GM19035 (cell line): ENCODE data around the gene GABARAPL2.
"Not testable (repeated sequence)": the region's sequence is repeated elsewhere in the genome, so short reads cannot be mapped to it uniquely, and the experiment has no call there.

Experiments used
- ATAC-seq: cut with Tn5 transposase; IDR thresholded peaks from one replicate; pipeline ENCODE4 v1.9.1; 2021; ENCODE audit not compliant: unreplicated experiment

The GABARAPL2 gene

DNA sequence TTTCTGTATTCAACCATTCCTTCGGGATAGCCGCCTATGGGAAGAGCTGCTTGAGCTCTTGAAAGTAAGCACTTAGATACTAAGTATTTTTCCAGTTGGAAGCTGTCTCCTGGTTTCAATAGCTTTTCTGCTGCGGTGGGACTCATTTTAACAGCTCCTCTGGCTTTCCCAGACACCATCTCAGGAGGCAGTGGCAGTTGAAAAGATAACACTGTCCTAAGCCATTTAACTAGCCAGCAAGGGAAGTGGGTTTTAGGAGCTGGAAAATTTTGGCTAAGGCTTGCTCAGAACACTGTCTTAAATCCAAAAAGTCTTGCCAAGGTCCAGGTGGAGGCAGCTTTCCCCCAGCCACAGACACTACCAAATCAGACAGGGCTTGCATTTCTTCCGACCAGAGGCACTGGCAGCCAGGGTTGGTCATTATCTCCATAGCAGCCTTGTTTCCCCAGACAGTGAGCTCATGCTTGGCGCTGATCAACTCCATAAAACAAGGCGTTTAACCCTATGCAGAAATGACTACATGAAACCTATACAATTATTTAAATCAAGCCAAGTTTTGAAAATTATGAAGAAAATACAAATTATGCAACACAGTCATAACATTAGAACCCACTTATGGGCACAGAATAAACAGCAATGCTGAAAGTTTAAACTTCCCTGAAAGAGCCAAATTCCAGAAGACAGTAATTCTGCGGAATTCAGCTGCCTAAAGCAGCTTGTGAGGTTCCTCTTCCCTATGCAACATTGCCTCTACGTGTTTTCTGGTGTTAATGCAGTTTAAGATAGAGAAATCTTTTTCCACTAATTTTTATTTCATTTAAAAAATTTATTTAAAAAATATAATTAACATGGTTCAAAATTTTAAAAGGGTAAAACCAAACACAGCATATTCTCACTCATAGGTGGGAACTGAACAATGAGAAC, 25.0 kb downstream of the GABARAPL2 start:
- no peak for ATAC-seq

DNA sequence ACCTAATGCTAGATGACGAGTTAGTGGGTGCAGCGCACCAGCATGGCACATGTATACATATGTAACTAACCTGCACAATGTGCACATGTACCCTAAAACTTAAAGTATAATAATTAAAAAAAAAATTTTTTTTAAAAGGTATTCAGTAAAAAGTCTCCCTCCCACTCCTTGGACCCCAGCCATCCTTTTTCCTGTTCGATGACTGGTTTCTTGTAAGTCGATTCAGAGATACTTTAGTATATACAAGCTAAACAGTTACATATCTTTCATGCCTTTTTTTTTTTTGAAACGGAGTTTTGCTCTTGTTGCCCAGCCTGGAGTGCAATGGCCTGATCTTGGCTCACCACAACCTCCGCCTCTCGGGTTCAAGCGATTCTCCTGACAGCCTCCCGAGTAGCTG, 25.7 kb downstream of the GABARAPL2 start:
- ATAC-seq: not testable (repeated sequence)

DNA sequence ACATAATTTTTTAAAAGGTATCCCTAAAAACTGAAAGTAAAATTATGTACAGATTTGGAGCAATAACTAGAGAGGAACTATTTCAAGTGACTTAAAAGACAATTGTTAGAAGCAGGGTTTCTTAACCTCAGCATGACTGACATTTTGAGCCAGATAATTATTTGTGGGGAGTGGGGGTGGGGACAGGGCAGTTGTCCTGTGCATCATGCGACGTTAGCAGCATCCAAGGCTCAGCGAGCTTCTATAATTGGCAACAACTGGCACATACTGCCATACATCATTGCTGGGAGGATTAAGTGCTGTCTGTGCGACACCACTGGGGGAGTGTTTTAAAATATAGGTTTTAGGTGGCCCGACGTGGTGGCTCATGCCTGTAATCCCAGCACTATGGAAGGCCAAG, 27.1 kb downstream of the GABARAPL2 start:
- no peak for ATAC-seq

DNA sequence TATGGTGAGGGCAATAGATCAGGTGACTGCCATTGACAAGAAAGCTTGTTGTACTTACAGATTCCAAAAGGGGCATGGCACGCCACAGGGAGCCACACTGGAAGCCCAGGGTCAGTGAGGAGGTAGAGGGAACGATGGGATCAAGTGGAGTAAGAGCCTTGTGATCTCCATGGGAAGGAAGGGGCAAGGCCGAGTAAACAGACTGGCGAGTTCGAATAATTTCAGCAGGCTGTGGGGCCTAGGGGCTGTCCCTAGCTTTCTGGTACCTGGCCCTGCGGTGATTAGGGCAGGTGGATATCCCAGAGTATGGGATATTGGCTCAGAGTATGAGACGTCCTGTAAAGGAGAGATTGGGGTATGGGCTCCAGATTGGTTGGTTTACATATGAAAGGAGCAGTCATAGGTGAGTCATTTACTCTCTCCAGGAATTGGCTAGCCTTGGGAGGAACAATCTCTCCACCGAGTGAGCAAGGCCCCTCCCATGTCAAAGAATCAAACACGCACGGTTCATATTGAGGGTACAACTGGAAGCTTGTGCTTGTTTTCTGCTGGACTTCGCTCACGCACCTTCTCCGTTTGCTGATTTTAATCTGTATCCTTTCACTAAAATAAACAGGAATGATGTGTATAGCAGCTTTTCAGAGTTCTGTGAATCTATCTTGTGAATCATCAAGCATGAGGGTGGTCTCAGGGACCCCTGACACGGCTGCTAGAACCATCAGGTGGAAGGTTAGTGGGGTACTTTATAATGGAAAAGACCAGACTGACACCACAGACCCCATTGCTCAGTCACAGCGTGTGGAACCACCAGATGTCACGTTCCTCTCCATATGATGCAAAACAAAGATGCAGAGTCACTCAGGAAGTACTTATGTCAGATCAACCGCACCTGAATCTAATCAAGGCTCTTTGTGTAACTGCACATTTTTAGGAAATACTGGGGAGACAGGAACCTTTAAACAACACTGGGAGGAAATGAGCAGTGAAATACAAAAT, 27.9 kb downstream of the GABARAPL2 start:
- ATAC-seq: no peak

DNA sequence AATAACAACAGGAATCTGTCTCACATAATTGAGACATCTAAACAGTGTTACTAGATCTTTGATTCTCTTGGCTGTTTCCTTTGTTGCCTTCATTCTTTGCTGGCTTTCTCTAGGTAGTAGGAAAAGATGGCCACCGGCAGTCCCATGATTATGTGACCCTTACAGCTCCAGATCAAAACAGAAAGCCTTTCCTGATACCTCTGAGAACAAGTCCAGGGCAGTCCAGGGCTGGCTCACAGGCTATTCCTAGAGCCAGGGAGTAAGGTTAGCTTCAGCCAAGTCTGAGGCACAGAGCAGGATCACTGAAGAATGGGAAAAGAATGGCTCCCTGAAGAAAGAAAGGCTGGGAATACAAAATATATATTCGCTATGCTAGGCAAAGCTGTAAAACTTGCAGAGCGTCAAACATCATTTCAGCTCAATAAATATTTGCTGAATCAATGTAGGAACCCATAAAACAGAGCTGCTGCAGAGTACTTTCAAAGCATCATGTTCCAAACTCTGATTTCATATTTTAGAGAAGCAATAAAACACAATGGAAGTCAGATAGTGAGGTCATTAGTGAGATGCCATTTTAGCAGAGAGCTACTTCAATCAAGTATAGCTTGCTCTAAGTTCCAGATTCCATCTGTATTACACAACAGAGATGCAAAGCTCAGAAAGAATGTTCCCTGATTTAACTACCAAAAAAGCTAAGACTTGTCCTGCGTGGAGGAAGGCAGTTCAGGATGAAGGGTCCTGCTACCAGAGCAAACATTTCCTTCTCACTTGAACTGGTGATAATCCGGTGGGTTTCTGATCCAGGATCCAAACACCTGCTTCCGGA, 33.5 kb downstream of the GABARAPL2 start:
- no peak for ATAC-seq

DNA sequence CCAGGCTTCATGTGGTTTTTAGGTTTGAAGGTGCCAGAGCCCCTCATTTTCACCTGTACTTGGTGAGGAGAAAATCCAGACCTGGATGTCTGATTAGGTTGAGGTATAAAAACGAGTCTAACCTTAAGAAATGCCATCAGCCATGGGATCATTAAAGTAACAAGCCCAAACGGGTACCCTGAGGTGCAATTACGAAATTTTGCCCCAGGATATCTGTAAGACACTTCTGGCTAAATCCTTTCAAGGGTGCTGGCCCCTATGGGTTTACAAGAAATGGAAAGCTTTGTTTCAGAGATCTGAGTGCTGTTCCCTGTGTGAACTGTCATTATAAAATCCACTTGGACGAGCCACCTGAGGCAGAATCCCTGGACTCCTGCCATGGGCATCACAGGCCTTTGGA, 37.1 kb downstream of the GABARAPL2 start:
- no peak for ATAC-seq

DNA sequence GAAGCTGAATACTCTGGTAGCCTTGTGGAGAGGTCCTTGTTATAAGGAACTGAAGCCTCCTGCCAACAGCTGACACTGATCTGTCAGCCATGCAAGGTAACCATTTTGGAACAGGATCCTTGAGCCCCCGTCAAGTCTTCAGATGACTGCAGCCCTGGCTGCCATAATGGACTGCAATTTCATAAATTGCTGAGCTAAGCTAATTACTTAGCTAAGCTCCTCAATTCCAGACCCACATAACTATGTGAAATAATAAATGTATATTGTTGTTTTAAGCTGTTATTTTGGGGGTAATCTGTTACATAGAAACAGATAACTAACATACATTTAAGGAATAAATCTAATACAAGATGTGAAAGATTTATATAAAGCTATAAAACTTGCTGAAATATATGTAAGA, 40.3 kb downstream of the GABARAPL2 start:
- no peak for ATAC-seq

DNA sequence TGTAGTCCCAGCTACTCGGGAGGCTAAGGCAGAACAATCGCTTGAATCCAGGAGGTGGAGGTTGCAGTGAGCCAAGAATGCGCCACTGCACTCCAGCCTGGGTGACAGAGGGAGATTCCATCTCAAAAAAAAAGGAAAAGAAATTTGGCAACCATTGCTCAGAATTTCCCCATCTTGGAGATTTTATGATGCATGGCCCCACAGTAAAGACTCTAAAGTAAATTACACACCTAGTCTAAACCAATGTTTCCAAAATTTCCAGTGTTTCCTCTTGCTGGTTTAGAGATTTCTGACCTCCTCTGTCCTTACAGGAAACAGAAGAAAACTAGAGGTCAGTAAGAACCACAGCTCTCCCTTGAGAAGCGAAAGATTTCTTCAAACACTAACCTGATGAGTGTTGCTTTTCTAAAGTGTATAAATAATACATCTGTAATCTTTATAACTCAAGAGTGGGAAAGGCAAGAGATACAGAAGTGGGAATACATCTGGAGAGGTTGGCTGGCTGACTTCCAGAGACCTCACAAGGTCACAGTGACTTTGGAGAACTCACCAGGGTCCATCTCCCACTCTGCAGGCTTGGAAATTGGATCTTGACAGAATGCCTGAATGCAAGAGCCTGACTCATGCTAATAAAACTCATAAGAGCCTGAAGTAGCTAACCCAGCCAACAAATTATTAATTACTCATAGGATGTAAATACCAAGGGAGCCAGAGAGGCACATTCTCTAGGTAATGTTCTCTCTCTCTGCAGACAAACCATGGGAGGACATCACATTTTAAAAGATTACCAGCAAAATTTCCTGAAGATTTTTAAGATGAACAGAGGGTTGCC, 48.1 kb downstream of the GABARAPL2 start:
- ATAC-seq: no peak

DNA sequence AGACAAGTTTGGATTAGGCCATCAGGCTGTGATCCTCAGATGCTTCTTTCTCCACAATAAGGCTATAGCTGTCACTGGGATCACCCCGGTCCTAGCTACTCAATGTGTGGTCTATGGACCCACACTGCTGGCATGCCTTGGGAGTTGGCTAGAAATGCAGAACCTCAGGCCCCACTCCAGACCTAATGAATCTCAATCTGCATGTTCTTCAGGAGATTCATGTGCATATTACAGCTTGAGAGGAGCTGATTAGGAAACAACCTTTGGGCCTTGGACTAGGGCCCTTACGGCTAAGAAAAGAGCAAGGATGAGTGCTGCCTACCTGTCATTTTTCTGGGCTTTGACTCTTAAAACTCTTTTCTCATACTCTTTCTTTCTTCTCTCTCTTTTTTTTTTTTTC, 49.4 kb downstream of the GABARAPL2 start:
- ATAC-seq: no peak

DNA sequence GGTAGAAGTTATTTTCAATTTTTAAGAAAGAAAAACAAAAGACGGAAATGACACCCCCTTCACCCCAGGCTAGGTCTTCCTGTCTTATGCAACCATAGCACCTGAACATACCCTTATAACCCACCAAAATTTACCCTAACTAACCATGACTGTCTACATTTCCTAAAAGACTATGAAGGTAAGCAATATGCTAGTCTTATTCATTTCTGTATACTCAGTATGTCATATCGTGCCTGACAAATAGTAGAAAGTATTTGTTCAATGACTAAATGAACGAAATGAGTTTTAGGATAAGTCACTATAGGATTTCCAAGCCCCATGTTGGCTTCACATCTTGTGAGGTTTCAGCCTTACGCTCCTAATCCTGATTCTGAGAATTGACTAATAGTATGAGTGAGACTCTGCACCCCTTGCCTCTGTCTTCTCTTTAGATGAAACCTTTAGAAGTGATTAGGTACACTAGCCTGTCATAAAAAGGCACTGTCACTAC, 50.4 kb downstream of the GABARAPL2 start:
- ATAC-seq: no peak

DNA sequence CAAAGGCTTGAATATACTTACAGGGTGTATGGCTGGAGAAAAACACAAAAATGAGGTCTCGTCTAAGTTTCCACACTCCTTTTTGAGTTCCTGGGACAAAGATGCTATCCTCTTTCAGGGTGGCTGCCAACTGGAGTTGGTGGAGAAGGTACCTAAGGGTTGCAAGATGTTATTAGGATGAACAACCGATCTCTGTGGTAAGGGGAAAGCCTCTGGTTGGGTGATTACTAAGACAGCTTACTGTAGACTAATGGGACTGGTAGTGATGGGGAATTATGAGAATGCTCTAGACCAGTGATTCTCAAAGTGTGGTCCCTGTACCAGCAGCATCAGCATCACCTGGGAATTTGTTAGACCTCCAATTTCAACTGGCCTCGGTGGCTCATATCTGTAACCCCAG, 50.9 kb downstream of the GABARAPL2 start:
- ATAC-seq: no peak

DNA sequence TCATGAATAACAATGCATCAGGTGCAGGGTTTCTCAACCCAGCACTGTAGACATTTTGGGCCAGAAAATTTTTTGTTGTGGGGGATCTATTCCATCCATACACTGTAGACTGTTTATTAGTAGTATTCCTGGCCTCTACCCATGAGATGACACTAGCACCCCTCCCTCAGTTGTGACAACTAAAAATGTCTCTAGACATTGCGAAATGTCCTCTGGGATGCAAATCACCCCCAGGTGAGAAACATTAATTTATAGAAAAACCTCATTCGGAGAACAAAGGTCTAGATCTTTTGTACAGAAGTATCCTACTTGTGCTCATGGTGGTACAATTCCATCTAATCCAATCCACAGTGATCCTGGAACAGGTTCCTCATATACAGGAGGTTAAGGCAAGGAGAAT, 52.6 kb downstream of the GABARAPL2 start:
- no peak for ATAC-seq

DNA sequence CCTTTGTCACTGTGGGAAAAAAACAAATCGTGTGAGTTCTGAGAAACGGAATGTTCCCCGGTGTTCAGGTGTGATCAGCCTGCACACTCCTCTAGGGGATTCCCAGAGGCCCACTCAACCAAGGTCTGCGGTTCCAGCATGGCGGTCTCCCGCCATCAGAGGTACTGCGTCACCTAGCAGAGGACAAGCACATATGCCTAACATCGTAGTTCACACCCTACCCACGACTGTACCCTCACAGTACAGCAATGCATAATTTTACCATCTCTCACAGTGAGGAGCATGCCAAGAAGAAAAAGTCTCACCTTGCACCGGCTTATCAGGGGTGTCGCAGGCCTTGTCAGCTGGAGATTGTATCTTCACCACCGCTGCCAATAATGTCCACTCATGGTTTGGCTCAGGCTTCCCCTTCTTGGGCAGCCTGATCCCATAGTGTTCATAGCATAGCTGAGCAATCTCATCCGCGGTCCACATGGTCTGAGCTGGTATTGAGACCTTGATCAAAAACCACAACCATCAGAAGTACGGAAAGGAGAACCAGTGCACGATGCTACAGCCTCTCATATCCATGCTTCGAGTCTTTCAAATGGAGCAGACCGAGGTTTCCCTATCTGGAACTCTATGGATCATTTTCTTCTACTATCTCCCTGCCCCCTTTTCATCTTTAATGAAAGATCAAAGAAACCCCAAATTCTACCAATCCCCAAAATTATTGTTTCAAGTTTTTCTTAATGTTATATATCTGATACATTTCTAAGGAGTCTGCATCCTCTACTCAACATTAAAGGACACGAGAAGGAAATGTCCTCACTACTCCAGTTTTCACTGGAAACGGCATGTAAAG, 54.4 kb downstream of the GABARAPL2 start:
- no peak for ATAC-seq

DNA sequence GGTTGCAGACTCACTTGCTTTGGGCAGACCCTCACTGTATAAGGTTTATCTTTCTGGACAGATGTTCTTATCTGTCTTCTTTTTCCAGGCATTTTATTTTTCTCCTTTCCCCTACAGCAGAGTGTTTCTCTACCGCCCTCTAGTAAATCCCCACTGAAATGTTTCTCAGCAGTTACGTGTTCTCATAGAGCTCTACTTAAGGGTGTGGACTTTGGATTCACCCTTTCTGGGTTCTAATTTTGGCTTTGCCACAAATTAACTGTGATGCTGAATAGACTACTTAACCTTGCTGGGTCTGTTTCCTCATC, 54.9 kb downstream of the GABARAPL2 start:
- ATAC-seq: no peak

DNA sequence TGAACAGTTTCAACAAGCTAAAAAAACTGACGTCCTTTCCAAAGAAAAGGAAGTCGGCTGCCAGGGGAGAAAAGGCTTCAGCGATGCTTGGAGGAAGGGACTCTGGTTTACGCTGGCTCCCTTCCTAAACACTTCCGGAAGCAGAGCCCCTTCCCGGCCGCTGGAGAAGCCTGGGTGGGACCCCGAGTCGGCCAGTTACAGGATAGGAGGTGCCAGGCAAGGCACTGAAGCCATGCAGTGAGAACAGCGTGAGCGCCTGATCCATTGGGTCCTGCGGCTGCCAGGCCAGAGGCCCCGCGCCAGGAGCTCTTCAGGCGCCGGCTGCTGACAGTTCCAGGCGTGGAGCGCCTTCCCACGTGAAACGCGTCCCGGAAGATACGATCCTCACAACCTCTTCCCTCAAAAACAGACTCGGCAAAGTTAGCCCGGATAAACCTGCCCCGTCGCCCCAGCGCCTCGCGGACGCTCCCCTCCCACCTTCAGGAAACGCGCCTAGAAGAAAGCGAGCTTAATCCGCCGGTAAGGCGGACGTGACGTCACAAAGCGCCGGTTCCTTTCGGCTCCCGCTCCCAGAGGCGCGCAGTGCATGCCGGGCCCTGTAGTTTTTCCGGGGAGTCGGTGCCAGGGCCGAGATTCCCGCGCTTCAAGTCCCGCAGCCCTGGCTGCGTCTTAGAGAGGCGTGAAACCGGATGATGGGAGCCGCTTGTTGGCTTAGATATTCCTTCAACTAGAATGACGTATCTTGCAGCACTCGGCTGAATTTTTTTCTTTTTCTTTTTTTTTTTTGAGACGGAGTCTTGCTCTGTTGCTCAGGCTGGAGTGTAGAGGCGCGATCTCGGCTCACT, 56.8 kb downstream of the GABARAPL2 start, which contains the start of gene ADAT1:
Gene ADAT1, minus strand, starts transcription at position 521 of the 845 bp plus-strand sequence. CDS start 2,482 bp downstream, outside the sequence.
- peak; percentile 89 for ATAC-seq

DNA sequence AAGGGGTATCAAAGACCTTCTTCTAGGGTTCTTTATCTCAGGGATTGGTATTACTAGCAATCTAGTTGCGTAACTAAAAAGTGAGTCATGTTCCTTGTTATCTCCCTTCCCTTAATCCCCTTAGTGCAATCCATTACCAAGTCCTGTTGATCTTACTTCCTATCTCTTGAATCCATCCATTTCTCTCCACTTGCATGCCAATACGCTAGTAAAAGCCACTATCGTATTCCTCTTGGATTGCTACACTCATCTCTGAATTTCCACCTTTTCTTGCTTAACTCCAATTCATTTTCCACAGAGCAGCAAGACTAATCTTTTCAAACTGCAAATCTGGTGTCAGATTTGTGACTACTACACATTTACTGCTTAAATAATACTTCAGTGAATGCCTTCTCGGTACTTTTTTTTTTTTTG, 58.7 kb downstream of the GABARAPL2 start:
- no peak for ATAC-seq

DNA sequence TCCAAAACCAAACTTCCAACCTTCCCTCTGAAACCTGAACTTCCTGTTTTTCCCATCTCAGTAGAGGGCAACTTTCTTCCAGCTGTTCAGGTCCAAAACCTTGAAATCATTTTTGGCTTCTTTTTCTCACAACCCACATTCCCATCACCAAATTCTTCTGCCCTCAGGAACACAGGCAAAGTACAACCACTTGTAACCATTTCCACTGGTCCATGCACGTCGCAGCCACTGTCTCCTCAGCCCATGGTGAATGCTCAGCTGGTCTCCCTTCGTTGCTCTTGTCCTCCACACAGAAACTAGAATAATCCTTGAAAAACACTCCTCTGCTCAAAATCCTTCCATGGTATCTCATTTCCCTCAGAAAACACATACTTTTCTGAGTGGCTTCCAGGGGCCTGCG, 60.6 kb downstream of the GABARAPL2 start:
- ATAC-seq: no peak
